Gastrocnemius medialis (tissue), 4 donors: Measurements from ENCODE around the gene BORA. TPM values are rescaled to one million over a fixed set of nuclear protein-coding genes. Genes with fewer than 3 reads are reported as not detected.

Experiments
- ATAC-seq, 2 donors: fragments of 150-250 bp; one replicate each; pipeline ENCODE4 v1.9.1; 2016
- DNase-seq, 2 donors: peaks; one replicate each; pipeline ENCODE4 v3.0.0-alpha.2; 2019
- H3K27ac ChIP-seq, 4 donors: fragments of 200-600 bp; sonication (generic); 1 replicate in 1 of 4; 2 replicates in 3 of 4; pipeline ENCODE4 v1.5.1; 2016 to 2018; ENCODE audit warnings: mild to moderate bottlenecking in 2 of 4, moderate library complexity in 1 of 4
- H3K27me3 ChIP-seq, 3 donors: fragments of 200-600 bp; sonication (generic) in 2 of 3; 1 replicate in 1 of 3; 2 replicates in 2 of 3; pipeline versions ENCODE4 v1.5.1 to v1.6.0; 2016 to 2019; ENCODE audit warnings: mild to moderate bottlenecking in 1 of 3, moderate library complexity in 1 of 3
- H3K36me3 ChIP-seq, 2 donors: fragments of 200-600 bp; sonication (generic) in 1 of 2; one replicate each; pipeline ENCODE4 v1.5.1; 2017 to 2018
- H3K4me1 ChIP-seq, 2 donors: fragments of 200-600 bp; sonication (generic) in 1 of 2; one replicate each; pipeline ENCODE4 v1.5.1; 2016 to 2017; ENCODE audit warnings: mild to moderate bottlenecking in 2 of 2
- H3K4me3 ChIP-seq, 4 donors: fragments of 200-600 bp; sonication (generic) in 3 of 4; 1 replicate in 1 of 4; 2 replicates in 3 of 4; pipeline ENCODE4 v1.5.1; 2016 to 2019; ENCODE audit warnings: mild to moderate bottlenecking in 2 of 4
- H3K9me3 ChIP-seq, 3 donors: fragments of 200-600 bp; sonication (generic) in 2 of 3; 1 replicate in 1 of 3; 2 replicates in 2 of 3; pipeline ENCODE4 v1.5.1; 2016 to 2019
- POLR2A ChIP-seq, 2 donors: fragments of 450-650 bp; IDR thresholded peaks; one replicate each; pipeline ENCODE4 v1.6.1; 2017; ENCODE audit warnings: antibody characterized with exemption in 2 of 2, mild to moderate bottlenecking in 2 of 2, moderate library complexity in 2 of 2
- in situ Hi-C, 4 donors: fragments of 200-750 bp; cut with MboI; loops; one replicate each; pipeline versions ENCODE4 v1.15.0 to v1.8.0; 2017; ENCODE audit warnings: low sequenced_read_pairs in 4 of 4
- intact Hi-C: fragments of 100-400 bp; cut with DNase I; formaldehyde crosslinking; loops from one replicate; pipeline ENCODE4 v1.15.1; 2023; ENCODE audit warnings: low total_unique reads
- total RNA-seq, 4 donors: library from RNA; depleted of rRNA; stranded (reverse); fragments of >200 nt; gene quantifications; one replicate each; pipeline versions ENCODE4 v1.1.0 to v1.2.3, GENCODE V29; 2016
- TF ChIP-seq, protein P1 (sequence below), 5 experiments: fragments of 450-650 bp in 3 of 5; fragments of 200-600 bp in 2 of 5; sonication (generic) in 2 of 5; IDR thresholded peaks in 4 of 5; conservative IDR thresholded peaks in 1 of 5; 1 replicate in 4 of 5; 2 replicates in 1 of 5; pipeline ENCODE4 v1.5.1; 2016 to 2019; ENCODE audit warnings: antibody characterized with exemption in 5 of 5, mild to moderate bottlenecking in 3 of 5, moderate library complexity in 3 of 5

Gene BORA
- total RNA-seq, 4 donors from 2014 or later, result 0.97 to 4.0 (median 1.4) TPM

DNA sequence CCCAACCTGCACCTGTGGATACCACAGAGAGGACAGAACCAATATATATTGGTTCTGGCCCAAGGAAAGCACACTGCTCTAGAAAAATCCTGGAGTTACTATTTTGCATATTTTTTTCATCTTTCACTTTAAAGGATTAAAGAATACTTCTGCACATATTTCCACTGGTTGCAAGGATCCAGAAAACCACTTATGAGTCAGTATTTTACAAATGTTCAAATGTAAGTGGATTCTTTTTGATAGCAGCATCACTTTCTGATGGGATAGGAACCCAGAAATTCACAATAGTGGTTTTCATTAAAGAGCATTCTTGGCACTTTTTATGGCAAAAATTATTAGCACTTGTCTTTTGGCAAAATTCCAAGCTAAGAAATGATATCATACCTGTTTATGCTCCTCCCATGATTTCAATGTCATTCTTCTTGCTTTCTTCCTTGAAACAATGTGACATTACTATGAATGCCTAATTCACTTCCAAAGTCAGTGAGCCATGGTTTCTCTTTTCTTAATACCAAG is 38.5 kb upstream of the BORA start:
- Histone ChIP-seq H3K27ac (no peak overlapping the region), H3K36me3 (no peaks in the 10 kb centered on the region), H3K4me3 (no peak overlapping the region), H3K4me1 (no peaks in the 10 kb centered on the region), H3K9me3 (no peaks in the 10 kb centered on the region), H3K27me3 (peaks cover 0 to 2% (median 0%) of the 10 kb centered on the region in 3 donors)
- TF ChIP-seq, protein P1, sequence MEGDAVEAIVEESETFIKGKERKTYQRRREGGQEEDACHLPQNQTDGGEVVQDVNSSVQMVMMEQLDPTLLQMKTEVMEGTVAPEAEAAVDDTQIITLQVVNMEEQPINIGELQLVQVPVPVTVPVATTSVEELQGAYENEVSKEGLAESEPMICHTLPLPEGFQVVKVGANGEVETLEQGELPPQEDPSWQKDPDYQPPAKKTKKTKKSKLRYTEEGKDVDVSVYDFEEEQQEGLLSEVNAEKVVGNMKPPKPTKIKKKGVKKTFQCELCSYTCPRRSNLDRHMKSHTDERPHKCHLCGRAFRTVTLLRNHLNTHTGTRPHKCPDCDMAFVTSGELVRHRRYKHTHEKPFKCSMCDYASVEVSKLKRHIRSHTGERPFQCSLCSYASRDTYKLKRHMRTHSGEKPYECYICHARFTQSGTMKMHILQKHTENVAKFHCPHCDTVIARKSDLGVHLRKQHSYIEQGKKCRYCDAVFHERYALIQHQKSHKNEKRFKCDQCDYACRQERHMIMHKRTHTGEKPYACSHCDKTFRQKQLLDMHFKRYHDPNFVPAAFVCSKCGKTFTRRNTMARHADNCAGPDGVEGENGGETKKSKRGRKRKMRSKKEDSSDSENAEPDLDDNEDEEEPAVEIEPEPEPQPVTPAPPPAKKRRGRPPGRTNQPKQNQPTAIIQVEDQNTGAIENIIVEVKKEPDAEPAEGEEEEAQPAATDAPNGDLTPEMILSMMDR (IDR thresholded peaks at IDR 0.05 in 4 of 5, conservative IDR thresholded peaks at IDR 0.05 in 1 of 5), result no peak
- TF ChIP-seq POLR2A (IDR thresholded peaks at IDR 0.05), result no peak
- intact Hi-C loops (no loop called here), in situ Hi-C loops (no loop called here)
- ATAC-seq (no peak), DNase-seq (no peak)

DNA sequence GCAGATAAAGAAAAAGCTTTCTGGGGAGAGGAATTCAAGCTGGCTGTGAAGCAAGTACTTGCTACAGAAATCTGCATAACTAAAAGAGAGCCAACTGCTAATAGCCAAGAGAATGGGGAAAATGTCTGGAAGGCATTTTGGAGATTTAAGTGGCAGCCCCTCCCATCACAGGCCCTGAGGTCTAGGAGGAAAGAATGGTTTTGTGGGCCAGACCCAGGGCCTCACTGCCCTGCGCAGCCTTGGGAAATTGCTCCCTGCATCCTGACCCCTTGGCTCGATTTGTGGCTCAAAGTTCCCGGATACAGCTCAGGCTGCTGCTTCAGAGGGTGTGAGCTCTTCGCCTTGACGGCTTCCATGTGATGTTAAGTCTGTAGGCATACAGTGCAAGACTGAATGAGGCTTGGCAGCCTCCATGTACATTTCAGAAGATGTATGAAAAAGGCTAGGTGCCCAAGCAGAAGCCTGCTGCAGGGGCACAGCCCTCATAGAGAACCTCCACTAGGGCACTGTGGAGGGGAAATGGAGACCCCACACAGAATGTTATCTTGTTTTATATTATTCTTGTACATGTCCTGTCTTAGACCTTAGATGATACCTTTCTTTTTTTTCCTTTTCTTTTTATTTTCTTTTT is 34.7 kb upstream of the BORA start:
- Histone ChIP-seq H3K27ac (no peak overlapping the region), H3K9me3 (no peaks in the 10 kb centered on the region), H3K4me1 (no peaks in the 10 kb centered on the region), H3K36me3 (no peaks in the 10 kb centered on the region), H3K4me3 (no peak overlapping the region), H3K27me3 (peaks cover 0 to 2% (median 0%) of the 10 kb centered on the region in 3 donors)
- ATAC-seq, result no peak
- intact Hi-C loops, result no loop called here
- DNase-seq, result no peak
- in situ Hi-C loops, result no loop called here
- no peak for TF ChIP-seq POLR2A (IDR thresholded peaks at IDR 0.05)
- TF ChIP-seq, protein P1 (IDR thresholded peaks at IDR 0.05 in 4 of 5, conservative IDR thresholded peaks at IDR 0.05 in 1 of 5), result no peak

DNA sequence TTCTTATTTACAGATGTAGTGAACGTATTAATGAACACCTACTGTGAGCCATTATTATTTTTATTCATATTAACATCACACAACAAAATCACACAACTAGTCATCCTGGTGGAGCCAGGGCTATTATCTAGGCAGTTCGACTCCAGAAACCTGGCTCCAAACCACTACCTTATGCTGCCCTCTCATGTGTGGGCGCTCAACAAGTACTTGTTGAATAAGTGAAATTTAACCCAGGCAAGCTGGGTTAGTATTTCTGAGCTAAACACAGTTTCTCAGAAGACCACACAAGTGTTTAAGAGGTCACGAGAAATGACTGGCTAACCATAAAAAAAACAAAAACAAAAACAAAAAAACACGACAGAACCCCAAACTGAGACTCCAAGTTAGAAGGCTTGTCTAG is 33.9 kb upstream of the BORA start:
- Histone ChIP-seq H3K9me3 (no peaks in the 10 kb centered on the region), H3K27ac (no peak overlapping the region), H3K4me3 (no peak overlapping the region), H3K4me1 (no peaks in the 10 kb centered on the region), H3K36me3 (no peaks in the 10 kb centered on the region), H3K27me3 (peaks cover 0 to 2% (median 0%) of the 10 kb centered on the region in 3 donors)
- no peak for ATAC-seq
- intact Hi-C loops (no loop called here), in situ Hi-C loops (no loop called here)
- TF ChIP-seq, protein P1 (IDR thresholded peaks at IDR 0.05 in 4 of 5, conservative IDR thresholded peaks at IDR 0.05 in 1 of 5), result no peak
- no peak for TF ChIP-seq POLR2A (IDR thresholded peaks at IDR 0.05)
- no peak for DNase-seq

DNA sequence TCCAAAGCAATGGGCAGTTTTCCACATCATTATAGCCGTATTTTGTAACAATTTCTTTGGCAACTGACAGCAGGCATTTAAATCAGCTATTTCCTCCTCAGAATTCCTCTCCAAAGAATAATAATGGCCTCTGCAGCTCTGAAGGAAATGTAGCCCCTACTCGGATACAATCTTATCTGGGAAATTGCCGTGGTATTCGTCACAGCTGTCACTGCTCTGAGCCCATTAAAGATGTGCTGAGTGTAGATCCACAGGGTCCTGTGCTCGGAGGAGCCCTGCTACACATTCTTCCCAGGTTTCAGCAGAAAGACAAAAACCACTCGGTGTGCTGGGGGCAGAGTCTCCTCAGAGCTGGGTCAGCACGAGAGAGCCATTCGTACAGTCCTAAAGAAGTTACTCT is 33.4 kb upstream of the BORA start:
- in situ Hi-C loops, result no loop called here
- intact Hi-C loops, result no loop called here
- DNase-seq, result no peak
- Histone ChIP-seq H3K27me3 (peaks cover 0 to 2% (median 0%) of the 10 kb centered on the region in 3 donors), H3K27ac (no peak overlapping the region), H3K9me3 (no peaks in the 10 kb centered on the region), H3K4me1 (no peaks in the 10 kb centered on the region), H3K36me3 (no peaks in the 10 kb centered on the region), H3K4me3 (no peak overlapping the region)
- ATAC-seq, result no peak
- no peak for TF ChIP-seq POLR2A (IDR thresholded peaks at IDR 0.05)
- TF ChIP-seq, protein P1 (IDR thresholded peaks at IDR 0.05 in 4 of 5, conservative IDR thresholded peaks at IDR 0.05 in 1 of 5), result no peak
